Renal cortex interstitium (tissue), 11 donors: ENCODE data around the gene GALNT14. TPM values are rescaled to one million over a fixed set of nuclear protein-coding genes. Genes with fewer than 3 reads are reported as not detected.
"Not testable (repeated sequence)": the region's sequence is repeated elsewhere in the genome, so short reads cannot be mapped to it uniquely, and the experiment has no call there.

Experiments
- DNase-seq, 11 donors: peaks; one replicate each; pipeline ENCODE4 v3.0.0-alpha.2; 2013; ENCODE audit warnings: low read depth in 9 of 11, low spot score in 4 of 11; ENCODE audit errors: extremely low read depth in 1 of 11
- polyA plus RNA-seq, 3 donors: library from polyadenylated mRNA; unstranded; fragments of 120-200 nt; gene quantifications; one replicate each; pipeline ENCODE4 v1.2.1, GENCODE V29; 2013; ENCODE audit not compliant: insufficient read length in 3 of 3

The GALNT14 gene
- polyA plus RNA-seq, 3 donors: 33.2 to 41.7 (median 40.9) TPM

- DNase-seq: no peak
Measured at GRCh38 chr2:30938196-30938595, 200.0 kb downstream of the GALNT14 start.

GRCh38 chr2:30936977-30937376 lies 201.3 kb downstream of the GALNT14 start:
- DNase-seq: no peak

DNA sequence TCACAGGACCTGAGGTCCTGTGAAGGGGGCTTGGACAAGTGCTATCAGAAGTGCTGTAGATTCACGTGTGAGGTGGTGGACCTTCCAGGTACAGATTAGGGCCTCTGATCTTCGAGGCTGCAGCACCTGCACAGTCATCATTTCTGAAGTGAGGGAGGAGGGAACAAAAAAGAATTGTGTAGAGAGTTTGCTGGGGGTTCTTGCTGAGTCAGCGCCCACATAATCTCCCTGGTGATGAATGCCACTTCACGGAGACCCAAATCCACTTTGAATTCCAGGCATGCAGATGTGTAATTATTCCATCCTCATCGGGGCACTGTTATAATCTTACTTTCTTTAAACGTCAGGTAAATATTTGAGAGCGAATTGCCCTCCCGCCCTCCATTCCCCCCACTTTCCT lies 202.4 kb downstream of the GALNT14 start:
- no peak for DNase-seq

DNA sequence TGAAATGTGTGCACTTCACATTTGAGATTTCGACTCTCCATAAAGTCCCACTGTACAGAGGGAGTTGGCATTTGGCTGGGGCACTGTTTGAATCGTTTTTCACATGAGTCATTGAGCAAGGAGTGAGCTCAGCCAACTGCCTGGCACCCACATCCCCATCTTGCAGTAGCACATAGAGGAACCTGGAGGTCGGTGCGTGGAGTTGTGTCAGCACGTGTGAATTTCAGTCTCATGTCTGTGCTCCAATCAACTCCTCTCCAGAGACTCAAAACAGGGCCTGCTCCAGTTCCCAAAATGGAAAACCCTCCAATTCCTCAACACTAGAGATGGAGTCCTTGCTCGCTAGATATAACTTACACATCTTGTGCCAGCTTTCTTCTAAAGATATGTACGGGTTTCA lies 204.2 kb downstream of the GALNT14 start:
- no peak for DNase-seq

GRCh38 chr2:30933496-30933895 lies 204.7 kb downstream of the GALNT14 start:
- no peak for DNase-seq

DNA sequence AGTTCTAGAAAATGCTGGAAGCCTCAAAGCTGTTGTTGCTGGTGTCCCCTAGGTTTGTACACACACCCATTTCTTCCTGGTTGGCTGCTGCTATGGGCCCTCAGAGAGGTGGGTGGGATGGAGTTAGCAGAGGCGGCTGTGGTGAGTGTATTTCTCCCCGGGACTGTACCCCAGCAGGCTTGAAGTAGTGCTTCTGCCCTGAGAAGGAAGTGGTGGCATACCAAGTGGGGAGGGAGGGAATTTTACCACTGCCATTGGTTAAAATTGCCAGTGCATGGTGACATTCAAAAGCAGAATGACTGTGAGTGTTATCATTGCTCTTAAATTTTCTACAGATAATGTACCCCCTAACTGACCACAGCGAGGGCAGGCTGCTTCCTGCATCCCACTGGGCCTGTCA lies 205.4 kb downstream of the GALNT14 start:
- DNase-seq: no peak

DNA sequence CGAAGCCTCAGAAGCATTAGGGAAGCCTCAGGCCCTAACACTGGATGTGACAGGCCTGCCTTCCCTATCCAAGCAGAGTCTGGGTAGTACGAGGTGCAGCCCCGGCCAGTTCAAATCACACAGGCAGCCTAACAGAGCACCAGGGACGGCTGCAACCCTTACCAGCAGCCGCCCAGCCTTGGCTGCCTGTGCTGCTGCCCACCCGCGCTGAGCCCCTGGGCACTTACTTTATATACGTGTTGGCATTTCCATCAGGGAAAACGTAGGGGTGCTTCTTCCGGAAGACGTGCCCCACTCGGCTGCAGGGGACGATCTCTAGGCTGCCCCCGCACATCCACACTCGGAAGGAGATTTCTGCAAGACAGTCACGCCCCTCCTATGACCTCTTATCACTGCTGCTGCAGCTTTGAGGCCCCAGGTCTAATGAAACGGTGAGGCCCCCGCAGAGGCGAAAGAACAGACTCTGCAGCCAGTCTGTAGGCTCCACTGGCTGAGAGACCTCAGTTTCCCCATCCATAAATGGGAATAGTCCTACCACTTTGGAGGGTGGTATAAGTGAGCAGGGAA lies 206.3 kb downstream of the GALNT14 start:
- DNase-seq: no peak

DNA sequence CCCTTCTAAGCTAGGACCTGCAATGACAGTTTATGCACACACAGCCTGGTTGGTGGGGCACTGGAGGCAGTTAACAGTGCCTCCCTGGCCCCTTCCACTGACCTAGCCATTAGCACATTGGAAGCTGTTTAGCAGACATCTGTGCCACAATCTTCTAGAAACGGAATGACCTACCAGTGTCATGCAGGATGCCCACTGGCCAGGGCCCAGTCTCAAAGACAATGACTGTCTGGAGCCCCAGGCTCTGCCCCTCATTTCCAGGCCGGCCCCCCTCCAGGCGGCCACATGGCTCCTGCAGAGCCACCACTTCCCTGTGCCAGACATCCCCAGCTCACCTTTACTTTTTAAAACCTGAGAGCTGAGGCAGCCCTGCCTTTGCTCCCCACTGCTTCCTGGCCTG lies 207.5 kb downstream of the GALNT14 start:
- DNase-seq: no peak

- DNase-seq: no peak
Measured at GRCh38 chr2:30927465-30928075, 210.7 kb downstream of the GALNT14 start.

GRCh38 chr2:30926606-30927005 lies 211.6 kb downstream of the GALNT14 start:
- DNase-seq: no peak

DNA sequence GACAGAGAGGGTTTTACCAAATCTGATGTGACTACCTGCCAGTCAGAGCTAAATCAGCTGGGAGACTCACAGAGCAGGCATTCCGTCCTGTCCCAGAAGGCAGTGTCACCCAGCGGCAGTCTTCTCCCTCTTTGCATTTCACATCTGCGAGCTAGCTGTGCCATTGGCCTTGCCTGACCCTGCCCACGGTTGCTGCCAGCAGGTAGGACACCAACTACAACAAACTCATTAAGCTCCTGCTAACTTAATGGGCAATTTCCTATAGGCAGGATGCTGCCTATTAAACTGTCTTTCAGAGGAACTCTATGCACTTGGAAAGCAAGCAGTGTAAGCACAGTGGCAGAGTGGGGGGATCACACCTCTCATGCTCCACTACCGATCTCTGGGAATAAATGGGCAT lies 214.6 kb downstream of the GALNT14 start:
- DNase-seq: no peak

- DNase-seq: no peak
Measured at GRCh38 chr2:30920511-30920910, 217.7 kb downstream of the GALNT14 start.

GRCh38 chr2:30915486-30915885 lies 222.8 kb downstream of the GALNT14 start:
- peak in 7 of 11 donors; percentile 9 to 40 (median 18) for DNase-seq

- DNase-seq: no peak
Measured at GRCh38 chr2:30914456-30914855, 223.8 kb downstream of the GALNT14 start.

- no peak for DNase-seq
Measured at GRCh38 chr2:30912056-30912455, 226.2 kb downstream of the GALNT14 start.

DNA sequence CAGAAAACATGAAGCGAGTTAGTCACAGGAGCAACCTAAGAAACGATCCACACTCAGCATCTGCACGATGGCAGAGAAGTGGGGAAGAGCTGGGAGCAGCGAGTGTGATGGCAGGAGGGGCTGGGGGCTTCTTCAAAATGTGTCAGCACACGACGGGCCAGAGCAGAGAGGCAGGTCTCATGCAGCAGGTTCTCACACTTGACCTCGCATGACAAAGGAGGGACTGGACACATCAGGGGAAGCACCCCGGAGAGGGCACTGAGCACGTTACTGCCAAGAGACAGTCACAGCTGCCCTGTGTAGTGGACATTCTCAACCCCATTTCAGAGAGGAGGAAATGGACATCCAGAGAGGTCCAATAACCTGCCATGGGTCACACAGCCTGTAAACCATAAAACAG lies 226.9 kb downstream of the GALNT14 start:
- no peak for DNase-seq

DNA sequence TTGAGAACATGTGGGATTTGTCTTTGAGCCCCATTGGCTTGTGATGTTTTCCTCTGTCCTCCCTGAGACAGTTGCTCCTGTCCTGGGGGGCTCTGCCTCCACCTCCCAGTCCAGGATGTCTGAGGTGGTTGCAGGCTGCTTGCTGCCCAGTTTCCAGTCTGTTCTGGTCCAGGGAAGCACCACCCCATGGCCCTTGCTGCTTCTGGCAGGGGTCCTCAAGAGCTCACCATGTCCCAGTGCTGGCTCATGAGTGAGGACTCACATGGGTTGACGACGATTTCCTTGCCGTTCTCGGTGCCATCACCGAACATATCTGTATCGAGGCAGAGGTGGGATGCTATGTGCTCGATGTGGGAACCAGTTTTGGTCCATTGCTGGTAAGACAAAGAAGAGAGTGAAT lies 227.6 kb downstream of the GALNT14 start:
- no peak for DNase-seq

- DNase-seq: not testable (repeated sequence)
Measured at GRCh38 chr2:30904437-30904836, 233.8 kb downstream of the GALNT14 start.

GRCh38 chr2:30903326-30903725 lies 234.9 kb downstream of the GALNT14 start:
- DNase-seq: no peak

DNA sequence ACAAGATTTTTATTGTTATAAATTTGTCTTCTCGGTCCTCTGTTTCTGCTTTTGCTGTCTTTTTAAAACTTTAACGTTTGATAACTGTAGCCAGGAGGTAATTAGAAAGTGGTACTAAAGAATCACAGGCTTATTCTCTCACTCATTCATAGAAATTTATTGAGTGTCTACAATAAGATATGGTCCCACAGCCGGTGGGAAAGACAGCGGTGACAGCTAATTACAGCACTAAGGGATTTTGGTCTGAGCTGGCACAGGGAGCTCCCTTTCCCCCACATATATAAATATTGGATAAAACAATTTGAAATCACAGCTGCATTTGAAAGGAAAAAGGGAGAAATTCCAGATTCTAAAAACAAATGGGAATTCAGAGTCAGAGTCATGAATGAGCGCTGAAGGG lies 237.9 kb downstream of the GALNT14 start:
- no peak for DNase-seq

DNA sequence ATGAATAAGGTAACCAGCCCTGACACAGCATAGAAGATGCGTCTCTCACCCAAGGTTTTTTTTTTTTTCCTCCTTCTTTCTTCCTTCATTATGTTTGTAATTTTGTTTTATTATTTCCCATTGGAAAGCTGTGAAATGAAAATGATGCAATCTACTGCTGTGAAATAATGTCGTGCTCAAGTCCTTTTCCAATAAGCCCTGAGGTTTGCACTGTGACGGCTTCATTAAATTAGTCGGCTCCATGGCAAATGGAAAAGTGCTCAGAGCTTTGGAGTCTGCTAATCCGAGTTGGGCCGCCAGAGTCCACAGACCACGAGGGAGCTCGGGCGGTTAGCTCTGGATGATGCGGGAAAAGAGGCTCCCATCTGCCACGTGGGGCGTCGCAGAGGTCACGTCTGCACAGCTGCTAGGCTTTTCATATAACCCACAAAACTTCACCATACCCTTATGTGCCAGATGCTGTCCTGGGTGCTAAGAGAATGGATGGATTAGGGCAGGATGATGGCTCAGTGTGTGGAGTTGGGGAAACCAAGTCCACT lies 238.7 kb downstream of the GALNT14 start:
- no peak for DNase-seq
